Stimulated activated CD8-positive, alpha-beta memory T cell treated with anti-CD3 and anti-CD28 coated beads, Interleukin-7, amount 100 ng/mL, for 48 hours (primary cell): Measurements from ENCODE around the gene IGF1.
"Not testable (repeated sequence)": the region's sequence is repeated elsewhere in the genome, so short reads cannot be mapped to it uniquely, and the experiment has no call there.

Source experiments
- DNase-seq, 2 donors: peaks; one replicate each; pipeline ENCODE4 v3.0.0-alpha.2; 2020; ENCODE audit warnings: low read depth in 1 of 2; ENCODE audit errors: extremely low read depth in 1 of 2

The IGF1 gene

GRCh38 chr12:102463659-102464249 lies 16.6 kb downstream of the IGF1 start:
- no peak for DNase-seq

GRCh38 chr12:102462795-102463465 lies 17.4 kb downstream of the IGF1 start:
- DNase-seq: no peak

GRCh38 chr12:102462386-102462785 lies 18.0 kb downstream of the IGF1 start:
- no peak for DNase-seq

GRCh38 chr12:102461501-102461900 lies 18.9 kb downstream of the IGF1 start:
- DNase-seq: no peak

- DNase-seq: no peak
Measured at GRCh38 chr12:102459314-102459713, 21.0 kb downstream of the IGF1 start.

- no peak for DNase-seq
Measured at GRCh38 chr12:102454808-102455760, 25.3 kb downstream of the IGF1 start.

- DNase-seq: no peak
Measured at GRCh38 chr12:102454330-102454729, 26.0 kb downstream of the IGF1 start.

- DNase-seq: no peak
Measured at GRCh38 chr12:102452605-102453004, 27.8 kb downstream of the IGF1 start.

GRCh38 chr12:102449018-102449417 lies 31.3 kb downstream of the IGF1 start:
- DNase-seq: not testable (repeated sequence)

- not testable (repeated sequence) for DNase-seq
Measured at GRCh38 chr12:102447426-102447825, 32.9 kb downstream of the IGF1 start.

GRCh38 chr12:102444707-102445106 lies 35.7 kb downstream of the IGF1 start:
- no peak for DNase-seq

GRCh38 chr12:102444093-102444492 lies 36.3 kb downstream of the IGF1 start:
- DNase-seq: no peak

GRCh38 chr12:102441077-102441596 lies 39.2 kb downstream of the IGF1 start:
- DNase-seq: no peak

GRCh38 chr12:102439426-102440405 lies 40.6 kb downstream of the IGF1 start:
- DNase-seq: no peak

- DNase-seq: no peak
Measured at GRCh38 chr12:102438827-102439210, 41.5 kb downstream of the IGF1 start.

- no peak for DNase-seq
Measured at GRCh38 chr12:102438047-102438826, 42.1 kb downstream of the IGF1 start.

- no peak for DNase-seq
Measured at GRCh38 chr12:102437511-102437910, 42.9 kb downstream of the IGF1 start.

GRCh38 chr12:102436867-102437266 lies 43.5 kb downstream of the IGF1 start:
- DNase-seq: no peak

- DNase-seq: no peak
Measured at GRCh38 chr12:102435827-102436436, 44.4 kb downstream of the IGF1 start.
